Mammary epithelial cell (primary cell): Measurements from ENCODE around the gene SLC9A7.

Experiments
- EZH2 ChIP-seq: IDR thresholded peaks from 2 replicates; pipeline ENCODE4 v1.6.1; 2012; ENCODE audit warnings: low read length, inconsistent platforms, borderline replicate concordance
- TF ChIP-seq, protein P1 (sequence below), 2 donors: IDR thresholded peaks in 1 of 2; conservative IDR thresholded peaks in 1 of 2; 2 replicates each; pipeline ENCODE4 v1.5.1; 2011 to 2012; ENCODE audit warnings: inconsistent platforms in 2 of 2, low read length in 2 of 2, mild to moderate bottlenecking in 2 of 2, control low read depth in 1 of 2, low read depth in 1 of 2; ENCODE audit not compliant: insufficient read depth in 1 of 2; ENCODE audit errors: extremely low read depth in 1 of 2

DNA sequence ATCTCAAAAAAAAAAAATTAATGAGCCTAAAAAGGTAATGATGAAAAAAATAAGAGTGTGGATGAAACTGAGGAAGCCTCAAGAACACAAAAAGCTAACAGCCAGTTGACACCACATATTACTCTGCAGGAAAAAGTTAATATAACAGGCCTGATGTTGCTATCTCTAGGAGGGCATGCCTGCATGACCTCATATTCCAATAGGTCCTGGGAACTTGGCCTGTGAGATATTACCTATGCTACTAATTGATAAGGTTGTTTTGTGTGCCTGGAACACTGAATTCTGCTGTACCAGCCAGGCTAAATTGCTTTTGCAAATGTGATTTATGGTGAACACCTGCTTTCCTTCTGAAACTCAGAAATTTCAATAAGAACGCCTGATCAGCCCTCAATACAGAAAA, 15.9 kb downstream of the SLC9A7 start:
- TF ChIP-seq, protein P1, sequence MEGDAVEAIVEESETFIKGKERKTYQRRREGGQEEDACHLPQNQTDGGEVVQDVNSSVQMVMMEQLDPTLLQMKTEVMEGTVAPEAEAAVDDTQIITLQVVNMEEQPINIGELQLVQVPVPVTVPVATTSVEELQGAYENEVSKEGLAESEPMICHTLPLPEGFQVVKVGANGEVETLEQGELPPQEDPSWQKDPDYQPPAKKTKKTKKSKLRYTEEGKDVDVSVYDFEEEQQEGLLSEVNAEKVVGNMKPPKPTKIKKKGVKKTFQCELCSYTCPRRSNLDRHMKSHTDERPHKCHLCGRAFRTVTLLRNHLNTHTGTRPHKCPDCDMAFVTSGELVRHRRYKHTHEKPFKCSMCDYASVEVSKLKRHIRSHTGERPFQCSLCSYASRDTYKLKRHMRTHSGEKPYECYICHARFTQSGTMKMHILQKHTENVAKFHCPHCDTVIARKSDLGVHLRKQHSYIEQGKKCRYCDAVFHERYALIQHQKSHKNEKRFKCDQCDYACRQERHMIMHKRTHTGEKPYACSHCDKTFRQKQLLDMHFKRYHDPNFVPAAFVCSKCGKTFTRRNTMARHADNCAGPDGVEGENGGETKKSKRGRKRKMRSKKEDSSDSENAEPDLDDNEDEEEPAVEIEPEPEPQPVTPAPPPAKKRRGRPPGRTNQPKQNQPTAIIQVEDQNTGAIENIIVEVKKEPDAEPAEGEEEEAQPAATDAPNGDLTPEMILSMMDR (conservative IDR thresholded peaks at IDR 0.05 in 1 of 2, IDR thresholded peaks at IDR 0.05 in 1 of 2; ENCODE audit: extremely low read depth in 1 of 2, insufficient read depth in 1 of 2, low read depth in 1 of 2, low read length in 2 of 2) = no peak
- TF ChIP-seq EZH2 = no peak
